ENCODE data around the gene SYCE3. TPM values are rescaled to one million over a fixed set of nuclear protein-coding genes. Genes with fewer than 3 reads are reported as not detected.

SYCE3 gene
- total and polyA plus RNA-seq, 2 experiments from 2014 or later, result not detected

- TF ChIP-seq REST (IDR thresholded peaks at IDR 0.05; ENCODE audit: unreplicated experiment) (no peak), STAT1 (IDR thresholded peaks at IDR 0.05; ENCODE audit: unreplicated experiment) (no peak), POLR2AphosphoS5 (IDR thresholded peaks at IDR 0.05; ENCODE audit: low read depth) (no peak), EZH2 (IDR thresholded peaks at IDR 0.05; ENCODE audit: low read depth, unreplicated experiment) (no peak), CREB1 (CRISPR knock-in tag; IDR thresholded peaks at IDR 0.05; ENCODE audit: low read depth) (no peak), CTCF (conservative IDR thresholded peaks at IDR 0.05; ENCODE audit: low read depth in 2 of 2) (no peak), JUNB (IDR thresholded peaks at IDR 0.05; ENCODE audit: unreplicated experiment) (no peak), EZH2phosphoT487 (IDR thresholded peaks at IDR 0.05; ENCODE audit: unreplicated experiment) (no peak), ZNF114 (CRISPR knock-in tag; IDR thresholded peaks at IDR 0.05) (no peak), ETS1 (IDR thresholded peaks at IDR 0.05) (no peak)
Measured at GRCh38 chr22:50610041-50610451, 47.3 kb upstream of the SYCE3 start (continued).

- ATAC-seq, result no peak
- Histone ChIP-seq H3K79me2 (replicated peaks; ENCODE audit: insufficient read depth) (no peaks in the 10 kb centered on the region), H3K27ac (ENCODE audit: low read depth) (no peak overlapping the region), H3K27me3 (ENCODE audit: insufficient read depth) (peaks cover 25% of the 10 kb centered on the region), H4K20me1 (replicated peaks; ENCODE audit: insufficient read depth) (no peaks in the 10 kb centered on the region; the same call in 1 of the 2 replicates), H3K4me3 (no peak overlapping the region), H3F3A (replicated peaks; ENCODE audit: low read depth) (no peaks in the 10 kb centered on the region; the same call in 1 of the 2 replicates), H3K9me2 (ENCODE audit: insufficient read depth) (no peaks in the 10 kb centered on the region), H2AFZ (no peak overlapping the region), H3K4me1 (ENCODE audit: insufficient read depth) (no peaks in the 10 kb centered on the region; the same call in 1 of the 2 replicates), H3K36me3 (ENCODE audit: insufficient read depth) (no peaks in the 10 kb centered on the region), H3K4me2 (no peak overlapping the region)
- H3K27me3 Mint-ChIP-seq (ENCODE audit: insufficient read depth, low read depth, poor library complexity), result peaks cover 36% of the 10 kb centered on the region
- no peak for TF ChIP-seq NANOG (IDR thresholded peaks at IDR 0.05; ENCODE audit: borderline replicate concordance)
- no peak for TF ChIP-seq EZH2phosphoT487 (IDR thresholded peaks at IDR 0.05; ENCODE audit: unreplicated experiment)
- TF ChIP-seq CREB1 (CRISPR knock-in tag; IDR thresholded peaks at IDR 0.05; ENCODE audit: low read depth), result no peak
- H3K27ac Mint-ChIP-seq, result no peak overlapping the region
- no peaks in the 10 kb centered on the region for H3K36me3 Mint-ChIP-seq (ENCODE audit: low read depth)
- no peaks in the 10 kb centered on the region for H3K9me3 Mint-ChIP-seq
- DNase-seq (ENCODE audit: low spot score), result no peak
- peaks cover 13% of the 10 kb centered on the region for H3K4me1 Mint-ChIP-seq
- no peak overlapping the region for H3K4me3 Mint-ChIP-seq
Measured at GRCh38 chr22:50609599-50609998, 46.9 kb upstream of the SYCE3 start.

Measured in GM23338 (cell line).